Smooth muscle cell (in vitro differentiated cells): ENCODE measurements around the gene LHPP. TPM values are rescaled to one million over a fixed set of nuclear protein-coding genes. Genes with fewer than 3 reads are reported as not detected.

Experiments used
- DNase-seq: peaks from one replicate; lab custom pipeline; 2025; ENCODE audit not compliant: unreplicated experiment; lab: John Stamatoyannopoulos, UW
- H2AFZ ChIP-seq: fragments of 200-600 bp; sonication (generic); 2 replicates; pipeline ENCODE4 v1.6.0; 2016; ENCODE audit warnings: antibody characterized with exemption, low read depth, mild to moderate bottlenecking
- H3F3A ChIP-seq: fragments of 200-600 bp; sonication (generic); 2 replicates; pipeline ENCODE4 v1.6.0; 2017; ENCODE audit warnings: antibody characterized with exemption, low read depth
- H3K27ac ChIP-seq: fragments of 200-600 bp; sonication (generic); 2 replicates; pipeline ENCODE4 v1.5.1; 2016; ENCODE audit warnings: low read depth, mild to moderate bottlenecking
- H3K27me3 ChIP-seq: fragments of 200-600 bp; sonication (generic); 2 replicates; pipeline ENCODE4 v1.6.1; 2016; ENCODE audit warnings: low read depth, mild to moderate bottlenecking
- H3K36me3 ChIP-seq: fragments of 200-600 bp; sonication (generic); 2 replicates; pipeline ENCODE4 v1.5.1; 2016; ENCODE audit warnings: low read depth
- H3K4me1 ChIP-seq: fragments of 200-600 bp; sonication (generic); 2 replicates; pipeline ENCODE4 v1.5.1; 2016; ENCODE audit warnings: low read depth
- H3K4me2 ChIP-seq: fragments of 200-600 bp; sonication (generic); 2 replicates; pipeline ENCODE4 v1.6.0; 2016; ENCODE audit warnings: mild to moderate bottlenecking
- H3K4me3 ChIP-seq: fragments of 200-600 bp; sonication (generic); 2 replicates; pipeline ENCODE4 v1.5.1; 2016; ENCODE audit warnings: mild to moderate bottlenecking
- H3K79me2 ChIP-seq: fragments of 200-600 bp; sonication (generic); 2 replicates; pipeline ENCODE4 v1.6.0; 2016; ENCODE audit warnings: low read depth, mild to moderate bottlenecking
- H3K9ac ChIP-seq: fragments of 200-600 bp; sonication (generic); 2 replicates; pipeline ENCODE4 v1.6.0; 2016; ENCODE audit warnings: low read depth
- H3K9me3 ChIP-seq: fragments of 200-600 bp; sonication (generic); replicated peaks from 2 replicates; pipeline ENCODE4 v1.5.1; 2016; ENCODE audit warnings: low read depth
- H4K20me1 ChIP-seq: fragments of 200-600 bp; sonication (generic); 2 replicates; pipeline ENCODE4 v1.6.0; 2016; ENCODE audit warnings: low read depth
- WGBS: methylation state at CpG from one replicate; pipeline ENCODE4 v1.1.7; 2016; ENCODE audit warnings: low lambda C conversion rate; 5-methylcytosine and 5-hydroxymethylcytosine counted together
- polyA plus RNA-seq: library from polyadenylated mRNA; unstranded; fragments of >200 nt; fragmentation: Nextera tagmentation; extraction: Ambion mirVana; gene quantifications from 2 replicates; pipeline ENCODE4 v1.2.1, GENCODE V29; 2016
- total RNA-seq: library from RNA; depleted of rRNA; stranded (reverse); fragments of >200 nt; gene quantifications from 2 replicates; pipeline ENCODE4 v1.2.3, GENCODE V29; 2014
- TF ChIP-seq, protein P1 (sequence below): fragments of 200-600 bp; sonication (generic); IDR thresholded peaks from 2 replicates; pipeline ENCODE4 v1.5.1; 2017; ENCODE audit warnings: borderline replicate concordance, mild to moderate bottlenecking, antibody characterized with exemption; ENCODE audit not compliant: insufficient read depth, poor library complexity, severe bottlenecking

Gene LHPP
- total and polyA plus RNA-seq, 2 experiments from 2014 or later = 7.6 to 14.0 TPM

DNA sequence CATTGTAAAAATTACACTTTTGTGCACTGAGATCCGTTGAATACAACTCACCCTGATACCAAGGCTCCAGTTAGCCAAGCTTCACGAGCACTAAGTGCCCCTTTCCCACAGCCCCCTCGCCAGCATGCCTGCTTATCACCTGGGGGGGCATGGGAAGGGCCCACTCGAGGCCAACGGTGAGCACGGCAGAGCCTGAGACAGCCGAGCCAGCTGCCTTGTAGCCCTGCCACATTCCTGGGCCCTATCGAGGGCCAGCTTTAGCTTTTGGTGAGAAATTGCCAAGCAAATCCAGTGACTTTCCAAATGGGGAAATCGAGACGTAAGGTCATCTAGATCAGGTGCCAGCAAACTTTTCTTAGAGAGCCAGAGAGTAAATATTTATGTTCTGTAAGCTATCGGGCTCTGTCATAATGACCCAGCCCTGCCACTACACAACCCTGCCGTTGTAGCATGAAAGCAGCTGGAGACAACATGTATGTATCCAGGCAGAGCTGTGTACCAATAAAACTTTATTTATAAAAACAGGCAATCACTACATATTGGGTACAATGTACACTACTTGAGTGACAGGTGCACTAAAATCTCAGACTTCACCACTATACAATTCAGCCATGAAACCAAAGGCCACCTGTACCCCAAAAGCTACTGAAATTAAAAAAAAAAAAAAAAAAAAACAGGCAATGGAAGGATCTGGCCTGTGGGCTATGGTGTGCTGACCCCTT lies 198.9 kb downstream of the LHPP start:
- Histone ChIP-seq H3K4me1 (peaks cover 5% of the 10 kb centered on the region), H3F3A (no peaks in the 10 kb centered on the region), H2AFZ (no peak overlapping the region), H3K4me3 (no peak overlapping the region), H3K79me2 (no peaks in the 10 kb centered on the region), H4K20me1 (peaks cover 49% of the 10 kb centered on the region), H3K4me2 (no peak overlapping the region), H3K27me3 (no peaks in the 10 kb centered on the region), H3K27ac (no peak overlapping the region), H3K9me3 (no peaks in the 10 kb centered on the region), H3K36me3 (no peaks in the 10 kb centered on the region), H3K9ac (no peak overlapping the region)
- 96% methylated on average over 12 of the region's 12 CpGs for WGBS
- TF ChIP-seq, protein P1, sequence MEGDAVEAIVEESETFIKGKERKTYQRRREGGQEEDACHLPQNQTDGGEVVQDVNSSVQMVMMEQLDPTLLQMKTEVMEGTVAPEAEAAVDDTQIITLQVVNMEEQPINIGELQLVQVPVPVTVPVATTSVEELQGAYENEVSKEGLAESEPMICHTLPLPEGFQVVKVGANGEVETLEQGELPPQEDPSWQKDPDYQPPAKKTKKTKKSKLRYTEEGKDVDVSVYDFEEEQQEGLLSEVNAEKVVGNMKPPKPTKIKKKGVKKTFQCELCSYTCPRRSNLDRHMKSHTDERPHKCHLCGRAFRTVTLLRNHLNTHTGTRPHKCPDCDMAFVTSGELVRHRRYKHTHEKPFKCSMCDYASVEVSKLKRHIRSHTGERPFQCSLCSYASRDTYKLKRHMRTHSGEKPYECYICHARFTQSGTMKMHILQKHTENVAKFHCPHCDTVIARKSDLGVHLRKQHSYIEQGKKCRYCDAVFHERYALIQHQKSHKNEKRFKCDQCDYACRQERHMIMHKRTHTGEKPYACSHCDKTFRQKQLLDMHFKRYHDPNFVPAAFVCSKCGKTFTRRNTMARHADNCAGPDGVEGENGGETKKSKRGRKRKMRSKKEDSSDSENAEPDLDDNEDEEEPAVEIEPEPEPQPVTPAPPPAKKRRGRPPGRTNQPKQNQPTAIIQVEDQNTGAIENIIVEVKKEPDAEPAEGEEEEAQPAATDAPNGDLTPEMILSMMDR = no peak
- DNase-seq = no peak

DNA sequence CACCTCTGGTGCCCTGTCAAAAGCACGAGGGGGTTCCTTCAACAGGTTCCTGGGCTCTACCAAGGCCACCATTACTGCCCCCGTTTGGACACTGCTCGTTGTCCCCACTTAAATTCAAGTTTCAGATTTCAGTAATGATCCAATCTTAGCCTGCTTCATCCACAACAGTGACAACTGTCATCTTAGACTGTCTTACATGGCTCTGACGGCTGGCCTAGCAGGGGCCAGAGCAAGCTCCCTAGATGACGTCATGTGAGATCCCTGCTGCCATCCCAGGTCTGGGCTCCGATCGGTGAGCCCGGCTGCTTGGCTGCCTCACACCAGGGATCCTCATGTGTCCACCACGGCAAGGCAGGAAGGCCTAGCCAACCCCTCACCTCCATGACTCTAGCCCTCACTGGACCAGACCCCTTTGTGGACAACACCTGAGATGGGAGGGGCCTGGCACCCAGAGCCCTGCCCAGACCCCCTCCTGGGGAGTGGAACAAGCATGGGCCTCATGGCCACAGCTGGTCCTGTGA lies 200.1 kb downstream of the LHPP start:
- H3K79me2 ChIP-seq = no peaks in the 10 kb centered on the region
- no peaks in the 10 kb centered on the region for H3K9me3 ChIP-seq
- no peak overlapping the region for H3K9ac ChIP-seq
- H3K27ac ChIP-seq = no peak overlapping the region
- TF ChIP-seq, protein P1 = no peak
- DNase-seq = no peak
- H3K36me3 ChIP-seq = no peaks in the 10 kb centered on the region
- H3K4me3 ChIP-seq = no peak overlapping the region
- WGBS = 94% methylated on average over 9 of the region's 9 CpGs
- H3K27me3 ChIP-seq = no peaks in the 10 kb centered on the region
- H2AFZ ChIP-seq = no peak overlapping the region
- peaks cover 48% of the 10 kb centered on the region for H4K20me1 ChIP-seq
- no peak overlapping the region for H3K4me2 ChIP-seq
- peaks cover 5% of the 10 kb centered on the region for H3K4me1 ChIP-seq
- H3F3A ChIP-seq = no peaks in the 10 kb centered on the region

DNA sequence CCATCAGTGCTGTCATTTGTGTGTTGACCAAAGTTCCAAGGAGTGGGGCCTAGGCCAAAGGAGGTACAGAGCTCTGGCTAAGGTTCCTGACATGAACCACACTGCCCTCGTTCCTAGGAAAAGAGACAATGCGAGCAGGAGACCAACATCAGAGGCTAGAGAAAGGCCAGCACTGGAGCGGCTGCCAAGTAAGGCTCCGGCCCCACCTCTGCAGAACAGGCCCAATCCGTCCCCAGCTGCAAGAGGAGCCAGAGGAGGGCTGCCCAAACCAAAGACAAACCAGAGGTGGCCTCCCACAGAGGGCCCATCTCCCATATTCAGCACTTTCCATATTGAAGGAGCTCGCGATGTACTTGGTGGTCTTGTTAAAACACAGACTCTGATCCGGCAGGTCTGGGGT lies 201.6 kb downstream of the LHPP start:
- H3K4me3 ChIP-seq = no peak overlapping the region
- H4K20me1 ChIP-seq = peaks cover 52% of the 10 kb centered on the region
- H3F3A ChIP-seq = no peaks in the 10 kb centered on the region
- no peaks in the 10 kb centered on the region for H3K9me3 ChIP-seq
- WGBS = 96% methylated on average over 8 of the region's 8 CpGs
- no peak overlapping the region for H3K4me2 ChIP-seq
- no peaks in the 10 kb centered on the region for H3K79me2 ChIP-seq
- no peaks in the 10 kb centered on the region for H3K36me3 ChIP-seq
- no peaks in the 10 kb centered on the region for H3K27me3 ChIP-seq
- no peak overlapping the region for H3K27ac ChIP-seq
- TF ChIP-seq, protein P1 = no peak
- no peak for DNase-seq
- H3K9ac ChIP-seq = no peak overlapping the region
- H3K4me1 ChIP-seq = no peaks in the 10 kb centered on the region
- no peak overlapping the region for H2AFZ ChIP-seq

Other genes starting within 250 kb of the LHPP start
- 107 and 174 TPM in 2 replicates for gene OAT, start 42.9 kb upstream of the LHPP start, total RNA-seq
- 125 and 160 TPM in 2 replicates for gene OAT, start 42.9 kb upstream of the LHPP start, polyA plus RNA-seq
- 0.18 TPM in 1 of 2 replicates, not detected in the other for gene NKX1-2, start 11.8 kb upstream of the LHPP start, total RNA-seq
- not detected in 2 replicates for gene NKX1-2, start 11.8 kb upstream of the LHPP start, polyA plus RNA-seq